GM06990 (cell line): ENCODE data around the gene SOWAHB.

ENCODE experiments used
- DNase-seq: peaks from one replicate; pipeline ENCODE4 v3.0.0-alpha.2; 2011; ENCODE audit not compliant: insufficient read length; ENCODE audit errors: extremely low read depth
- H3K27me3 ChIP-seq: replicated peaks from 2 replicates; pipeline ENCODE4 v1.6.0; 2011; ENCODE audit warnings: low read length; ENCODE audit not compliant: control insufficient read depth, insufficient read depth
- H3K36me3 ChIP-seq: 2 replicates; pipeline ENCODE4 v1.5.1; 2011; ENCODE audit warnings: low read length; ENCODE audit not compliant: control insufficient read depth, insufficient read depth
- H3K4me3 ChIP-seq: replicated peaks from 2 replicates; pipeline ENCODE4 v1.5.1; 2011; ENCODE audit warnings: low read depth, mild to moderate bottlenecking, control low read depth, low read length
- CTCF ChIP-seq: IDR thresholded peaks from 2 replicates; pipeline ENCODE4 v1.5.1; 2011; ENCODE audit warnings: low read length, control low read depth, mild to moderate bottlenecking, inconsistent platforms; ENCODE audit not compliant: insufficient read depth, poor library complexity, severe bottlenecking

SOWAHB gene

DNA sequence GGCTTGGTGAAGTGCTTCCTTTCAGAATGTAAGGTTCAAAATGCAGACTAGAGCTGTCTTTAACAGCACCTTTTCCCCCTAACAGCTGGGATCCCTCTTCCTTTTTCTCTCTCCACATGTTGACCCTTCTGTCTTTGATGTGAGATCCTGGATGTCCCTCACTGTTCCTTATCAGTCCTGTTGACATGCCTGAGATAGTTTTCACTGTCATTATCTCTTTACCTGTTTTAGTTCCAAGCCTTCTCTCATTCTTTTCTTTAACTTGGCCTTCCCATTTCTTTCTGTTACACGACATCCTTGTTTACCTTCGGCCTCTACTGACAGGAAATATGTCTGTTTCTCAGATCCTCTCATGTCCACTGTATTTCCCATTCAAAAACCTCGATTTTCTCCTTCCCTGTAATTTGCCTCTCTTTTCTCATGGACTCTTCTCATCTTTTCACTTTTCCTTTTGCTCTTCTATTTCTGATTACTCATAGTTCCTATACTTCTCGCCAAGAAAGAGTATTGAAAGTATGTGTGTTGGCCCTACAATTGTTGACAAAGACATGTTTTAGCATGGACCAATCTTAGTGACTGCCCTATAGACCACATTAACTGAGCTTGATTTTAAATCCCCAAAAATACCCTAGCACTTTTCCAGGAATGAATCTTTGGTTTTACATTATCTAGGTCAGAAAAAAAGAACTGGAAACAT, 1.2 kb upstream of the SOWAHB start:
- Histone ChIP-seq H3K27me3 (no peaks in the 10 kb centered on the region; the same call in none of the 2 replicates), H3K4me3 (no peak overlapping the region), H3K36me3 (no peaks in the 10 kb centered on the region)
- no peak for TF ChIP-seq CTCF
- no peak for DNase-seq

- DNase-seq: no peak
- no peaks in the 10 kb centered on the region; the same call in none of the 2 replicates for H3K27me3 ChIP-seq
- H3K4me3 ChIP-seq: peak overlapping the region; percentile 66
- no peak for TF ChIP-seq CTCF
- no peaks in the 10 kb centered on the region for H3K36me3 ChIP-seq
Measured at GRCh38 chr4:76898385-76898692, 395 bp upstream of the SOWAHB start.

DNA sequence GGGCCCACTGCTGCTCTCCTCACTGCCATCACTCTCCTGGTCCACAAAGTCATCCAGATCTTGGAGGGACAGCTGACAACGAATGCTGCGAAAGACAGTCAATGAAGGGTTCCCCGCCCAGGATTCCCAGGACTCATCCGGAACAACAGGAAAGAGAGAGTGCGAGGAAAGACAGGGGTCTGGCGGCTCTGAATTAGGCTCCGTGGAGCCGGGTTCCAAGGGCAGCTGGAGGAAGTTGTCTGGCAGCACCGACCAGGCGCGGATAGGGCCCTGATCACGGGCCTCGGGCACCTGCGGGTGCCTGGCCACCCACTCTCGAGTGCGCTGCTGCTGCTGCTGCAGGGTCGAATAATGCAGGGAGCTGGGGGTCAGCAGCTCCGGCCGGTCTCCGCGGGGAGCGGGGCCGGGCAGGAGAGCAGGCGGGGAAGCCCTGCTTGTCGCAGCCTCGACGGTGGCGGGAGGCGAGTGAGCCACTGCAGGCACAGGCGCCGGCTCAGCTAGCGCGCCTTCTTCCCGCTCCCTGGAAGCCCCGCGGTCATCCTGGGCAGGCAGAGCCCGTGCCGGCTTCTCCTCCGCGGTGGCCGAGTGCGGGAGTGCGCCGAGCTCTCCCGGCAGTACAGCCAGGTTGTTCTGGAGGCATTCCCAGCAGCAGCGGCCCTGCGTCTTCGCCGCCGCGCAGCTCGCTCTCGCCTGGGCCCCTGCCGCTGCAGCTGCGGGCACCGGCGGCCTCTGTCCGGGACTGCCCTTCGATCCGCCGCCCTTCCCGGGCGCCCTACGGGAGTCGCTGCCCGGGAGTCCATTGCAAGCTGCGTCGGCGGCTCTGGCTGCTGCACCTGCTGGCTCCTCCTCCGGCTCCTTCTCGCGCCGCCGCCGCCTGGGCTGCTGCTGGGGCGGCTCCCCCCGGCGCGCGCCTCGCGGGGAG, 1.1 kb downstream of the SOWAHB start:
- TF ChIP-seq CTCF: no peak
- peak overlapping the region; percentile 66 for H3K4me3 ChIP-seq
- DNase-seq: peak; percentile 26
- no peaks in the 10 kb centered on the region for H3K36me3 ChIP-seq
- no peaks in the 10 kb centered on the region; the same call in none of the 2 replicates for H3K27me3 ChIP-seq

DNA sequence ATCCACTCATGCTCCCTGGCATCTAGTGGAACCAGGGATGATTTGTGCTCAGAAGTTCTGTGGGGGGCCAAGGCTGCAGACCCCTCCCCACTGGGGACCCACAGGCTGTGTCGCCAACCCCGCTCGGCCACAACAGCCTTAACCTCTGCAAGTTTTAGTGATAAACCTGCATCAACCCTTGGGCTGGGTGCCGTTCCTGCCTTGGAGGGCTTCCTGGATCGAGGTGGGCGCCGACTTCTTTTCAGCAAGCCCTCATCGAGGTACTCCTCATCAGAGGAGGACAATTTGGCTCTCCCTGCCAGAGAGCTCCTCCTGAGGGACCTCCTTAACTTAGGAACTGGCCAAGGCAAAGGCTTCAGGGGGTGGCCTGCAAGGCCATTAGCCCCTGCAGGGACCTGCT, 1.9 kb downstream of the SOWAHB start:
- TF ChIP-seq CTCF: no peak
- no peak for DNase-seq
- Histone ChIP-seq H3K36me3 (no peaks in the 10 kb centered on the region), H3K27me3 (no peaks in the 10 kb centered on the region; the same call in none of the 2 replicates), H3K4me3 (no peak overlapping the region)

- Histone ChIP-seq H3K27me3 (no peaks in the 10 kb centered on the region; the same call in none of the 2 replicates), H3K4me3 (no peak overlapping the region), H3K36me3 (no peaks in the 10 kb centered on the region)
- no peak for TF ChIP-seq CTCF
- no peak for DNase-seq
Measured at GRCh38 chr4:76895619-76896018, 2.3 kb downstream of the SOWAHB start.
